ENCODE results near the gene WDR7.

- TF ChIP-seq CTCF (IDR thresholded peaks at IDR 0.05 in 2 of 3, conservative IDR thresholded peaks at IDR 0.05 in 1 of 3; ENCODE audit: borderline replicate concordance in 1 of 3, insufficient read depth in 1 of 3, low read depth in 2 of 3, low read length in 2 of 3) (no peak), CEBPB (IDR thresholded peaks at IDR 0.05; ENCODE audit: low read depth) (no peak), POLR2AphosphoS5 (IDR thresholded peaks at IDR 0.05; ENCODE audit: low read depth, low read length) (no peak), EZH2 (IDR thresholded peaks at IDR 0.05) (no peak), CBX3 (IDR thresholded peaks at IDR 0.05; ENCODE audit: low read depth) (no peak), EZH2phosphoT487 (IDR thresholded peaks at IDR 0.05; ENCODE audit: borderline replicate concordance) (no peak), YY1 (IDR thresholded peaks at IDR 0.05; ENCODE audit: extremely low read depth, insufficient replicate concordance, low read depth, low read length) (no peak), EGR1 (IDR thresholded peaks at IDR 0.05; ENCODE audit: low read depth) (no peak), ZNF274 (IDR thresholded peaks at IDR 0.05; ENCODE audit: low read depth, low read length) (no peak), JUND (IDR thresholded peaks at IDR 0.05) (no peak), POLR2A (IDR thresholded peaks at IDR 0.05; ENCODE audit: borderline replicate concordance, extremely low read depth, insufficient read depth, insufficient read length) (no peak)
Observed at GRCh38 chr18:57035590-57035989, 384.4 kb downstream of the WDR7 start.
